Pancreas (tissue), 10 donors: ENCODE measurements around the gene THBS2. TPM values are rescaled to one million over a fixed set of nuclear protein-coding genes. Genes with fewer than 3 reads are reported as not detected.

Experiments
- ATAC-seq, 4 donors: fragments of 200-7000 bp; cut with Tn5 transposase; one replicate each; pipeline versions ENCODE4 v1.8.0 to v1.9.1; 2020; ENCODE audit warnings: mild to moderate bottlenecking in 4 of 4, moderate library complexity in 4 of 4
- DNase-seq, 6 donors: peaks; one replicate each; pipeline ENCODE4 v3.0.0-alpha.2; 2020
- FAIRE-seq: peaks from 2 replicates; lab custom pipeline; 2012; peaks lifted over from hg19 to GRCh38; lab: Jason Lieb, UNC
- H3K27ac ChIP-seq, 4 donors: fragments of 200-600 bp; sonication (generic); 1 replicate in 3 of 4; 2 replicates in 1 of 4; pipeline versions ENCODE4 v1.5.0 to v1.8.0; 2020
- H3K27me3 ChIP-seq, 4 donors: fragments of 200-600 bp; one replicate each; pipeline ENCODE4 v1.8.0; 2021
- H3K36me3 ChIP-seq, 3 donors: fragments of 200-600 bp; sonication (generic) in 1 of 3; one replicate each; pipeline versions ENCODE4 v1.5.0 to v1.8.0; 2020 to 2021
- H3K4me1 ChIP-seq, 3 donors: fragments of 200-600 bp; one replicate each; pipeline ENCODE4 v1.8.0; 2021
- H3K4me3 ChIP-seq, 4 donors: fragments of 200-600 bp; sonication (generic) in 2 of 4; one replicate each; pipeline versions ENCODE4 v1.5.0 to v1.8.0; 2020 to 2021
- H3K9me3 ChIP-seq, 4 donors: fragments of 200-600 bp; one replicate each; pipeline ENCODE4 v1.8.0; 2021
- WGBS, 2 donors: extraction: QIAGEN DNeasy Blood & Tissue Kit; methylation state at CpG; one replicate each; pipeline ENCODE4 v1.1.7; 2013; 5-methylcytosine and 5-hydroxymethylcytosine counted together
- intact Hi-C, 3 donors: fragments of 100-400 bp; cut with DNase I; formaldehyde crosslinking; loops; one replicate each; pipeline versions ENCODE4 v1.11.1 to v1.14.2; 2022
- polyA plus RNA-seq, 2 donors: library from polyadenylated mRNA; stranded (reverse); fragments of 200-250 nt; gene quantifications; one replicate each; pipeline ENCODE4 v1.2.3, GENCODE V29; 2013
- total RNA-seq, 6 donors: library from RNA; stranded (reverse); fragmentation: NEBNext Ultra II Directional in 4 of 6; extraction: Animal tissue kit (Norgen Biotek cat#: 25700) in 4 of 6; gene quantifications; one replicate each; pipeline versions ENCODE4 v1.2.1 to v1.2.4, GENCODE V29; 2021 to 2023
- TF ChIP-seq, protein P1 (sequence below), 4 donors: fragments of 200-600 bp; sonication (generic) in 3 of 4; IDR thresholded peaks; one replicate each; pipeline versions ENCODE4 v1.5.0 to v1.8.0; 2021; ENCODE audit warnings: antibody characterized with exemption in 4 of 4
- donor health status: healthy with polysubstance abuse.
- donor health status: DM: no; HTN: no; CAD: no; lungs with moderate emphysema.
- donor health status: DM: no; HTN: no; CAD: no.
- donor health status: control.
- donor health status: control.
- donor health status: Bipolar disorder and iron deficiency.
- donor health status: DM: yes; HTN: yes; CAD: no.
- donor health status: DM: no; HTN: no; CAD: no.
- donor health status: DM: no; HTN: no; CAD: no.
- donor health status: DM: yes; HTN: yes; CAD: no.

THBS2 gene
- total and polyA plus RNA-seq, 8 donors: 0.96 to 39.4 (median 2.6) TPM

DNA sequence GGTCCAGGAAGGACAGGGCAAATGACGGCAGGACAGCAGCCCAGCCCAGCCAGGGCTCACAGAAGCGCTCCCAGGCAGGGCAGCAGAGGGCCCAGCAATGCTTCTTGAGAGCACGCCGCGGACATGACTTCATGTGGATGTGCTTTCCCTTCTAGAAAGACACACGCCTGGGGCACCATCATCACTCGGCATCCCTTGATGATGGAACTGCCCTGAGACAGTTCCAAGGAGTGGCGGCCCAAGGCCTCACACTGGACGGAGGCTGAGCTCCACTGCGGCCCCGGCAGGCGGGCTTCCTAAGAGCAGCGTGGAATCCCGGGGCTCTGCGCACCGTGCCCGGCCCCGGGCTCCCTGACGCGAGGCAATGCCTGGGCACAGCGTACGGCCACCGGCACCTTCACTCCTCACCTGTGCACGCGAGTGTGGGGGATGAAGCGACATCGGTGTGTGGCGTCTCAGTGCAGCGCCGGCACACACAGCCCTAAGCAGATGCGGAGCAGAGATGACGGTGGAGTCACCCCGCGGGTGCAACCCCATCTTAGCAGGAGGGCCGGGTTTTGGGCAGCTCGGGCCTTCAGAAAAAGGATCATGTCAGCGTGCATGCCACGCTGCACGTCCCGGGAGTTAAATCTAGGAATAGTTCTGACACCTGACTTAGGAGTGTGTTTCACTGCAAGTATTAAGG is 86.6 kb downstream of the THBS2 start:
- ATAC-seq (no peak), DNase-seq (no peak), FAIRE-seq (no peak)
- no peak overlapping the region for H3K4me3 ChIP-seq
- WGBS, 2 donors: 81 to 89% methylated on average over 39 to 40 of the region's 40 CpGs
- H3K9me3 ChIP-seq: no peaks in the 10 kb centered on the region
- TF ChIP-seq, protein P1, sequence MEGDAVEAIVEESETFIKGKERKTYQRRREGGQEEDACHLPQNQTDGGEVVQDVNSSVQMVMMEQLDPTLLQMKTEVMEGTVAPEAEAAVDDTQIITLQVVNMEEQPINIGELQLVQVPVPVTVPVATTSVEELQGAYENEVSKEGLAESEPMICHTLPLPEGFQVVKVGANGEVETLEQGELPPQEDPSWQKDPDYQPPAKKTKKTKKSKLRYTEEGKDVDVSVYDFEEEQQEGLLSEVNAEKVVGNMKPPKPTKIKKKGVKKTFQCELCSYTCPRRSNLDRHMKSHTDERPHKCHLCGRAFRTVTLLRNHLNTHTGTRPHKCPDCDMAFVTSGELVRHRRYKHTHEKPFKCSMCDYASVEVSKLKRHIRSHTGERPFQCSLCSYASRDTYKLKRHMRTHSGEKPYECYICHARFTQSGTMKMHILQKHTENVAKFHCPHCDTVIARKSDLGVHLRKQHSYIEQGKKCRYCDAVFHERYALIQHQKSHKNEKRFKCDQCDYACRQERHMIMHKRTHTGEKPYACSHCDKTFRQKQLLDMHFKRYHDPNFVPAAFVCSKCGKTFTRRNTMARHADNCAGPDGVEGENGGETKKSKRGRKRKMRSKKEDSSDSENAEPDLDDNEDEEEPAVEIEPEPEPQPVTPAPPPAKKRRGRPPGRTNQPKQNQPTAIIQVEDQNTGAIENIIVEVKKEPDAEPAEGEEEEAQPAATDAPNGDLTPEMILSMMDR (IDR thresholded peaks at IDR 0.05): no peak
- no peaks in the 10 kb centered on the region for H3K27me3 ChIP-seq
- no peaks in the 10 kb centered on the region for H3K4me1 ChIP-seq
- H3K36me3 ChIP-seq: no peaks in the 10 kb centered on the region
- no peak overlapping the region for H3K27ac ChIP-seq
- intact Hi-C loops: no loop called here
